Measurements from ENCODE around the gene FMO5.
"Not testable (repeated sequence)": the region's sequence is repeated elsewhere in the genome, so short reads cannot be mapped to it uniquely, and the experiment has no call there.

The FMO5 gene

DNA sequence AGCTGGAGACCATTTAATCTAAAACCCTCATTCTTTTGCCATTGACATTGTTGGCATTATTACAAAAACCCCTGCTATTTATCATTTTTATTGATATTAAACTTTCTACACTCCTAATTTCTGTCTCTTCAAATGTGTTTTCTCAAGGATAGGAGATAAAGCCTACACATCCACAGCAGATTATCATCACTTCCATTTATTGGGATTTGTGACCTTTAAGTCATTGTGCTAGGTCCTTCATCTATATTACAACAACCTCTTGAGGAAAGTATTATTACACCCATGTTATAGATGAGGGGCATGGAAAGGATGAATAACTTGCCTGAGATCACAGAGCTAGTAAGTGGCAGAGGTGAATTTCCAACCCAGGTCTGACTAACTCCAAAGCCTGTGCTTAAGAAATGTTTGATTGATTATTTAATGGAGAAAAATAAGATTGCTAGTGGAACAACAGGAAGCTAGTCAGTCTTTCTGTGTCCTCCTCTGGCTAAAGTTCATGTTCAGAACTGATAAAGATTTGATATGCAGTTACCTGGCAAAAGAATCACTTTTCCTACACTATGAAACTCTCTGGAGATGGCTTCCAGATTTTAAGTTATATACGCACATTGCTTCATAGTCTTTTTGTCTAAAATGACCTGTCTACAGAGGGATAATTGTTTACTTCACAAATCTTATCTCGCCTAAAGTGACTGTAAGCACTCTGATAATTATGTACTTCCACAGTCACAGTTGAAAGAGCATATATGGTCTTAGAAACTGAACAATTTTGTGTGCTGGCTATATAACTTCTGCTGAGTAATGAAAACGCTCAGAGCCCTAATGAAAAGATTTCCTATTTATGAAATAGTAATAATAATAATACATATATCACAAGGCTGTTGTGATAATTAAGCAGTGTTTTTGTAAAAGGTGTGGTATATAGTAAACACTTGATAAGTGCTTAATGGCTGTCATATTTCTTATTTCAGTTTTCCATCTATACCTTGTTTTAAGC lies 15.0 kb downstream of the FMO5 start:
- DNase-seq (ENCODE audit: low spot score) (no peak), FAIRE-seq (no peak)

DNA sequence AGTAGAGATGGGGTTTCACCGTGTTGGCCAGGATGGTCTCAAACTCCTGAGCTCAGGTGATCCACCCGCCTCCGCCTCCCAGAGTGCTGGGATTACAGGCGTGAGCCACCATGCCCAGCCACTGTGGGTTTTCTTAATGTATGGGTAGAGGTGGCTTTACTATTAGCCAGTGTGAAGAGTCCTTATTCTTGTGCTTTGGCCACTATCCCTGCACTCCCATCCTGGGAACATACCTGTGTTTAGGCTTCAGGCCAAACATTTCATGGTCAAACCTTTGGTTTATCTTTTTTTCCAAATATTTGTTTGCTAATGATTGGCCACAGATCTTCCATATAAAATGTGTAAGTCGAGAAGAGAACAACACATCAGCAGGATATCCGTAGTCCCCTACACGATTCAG lies 16.5 kb downstream of the FMO5 start:
- DNase-seq (ENCODE audit: low spot score) = no peak
- FAIRE-seq = no peak

DNA sequence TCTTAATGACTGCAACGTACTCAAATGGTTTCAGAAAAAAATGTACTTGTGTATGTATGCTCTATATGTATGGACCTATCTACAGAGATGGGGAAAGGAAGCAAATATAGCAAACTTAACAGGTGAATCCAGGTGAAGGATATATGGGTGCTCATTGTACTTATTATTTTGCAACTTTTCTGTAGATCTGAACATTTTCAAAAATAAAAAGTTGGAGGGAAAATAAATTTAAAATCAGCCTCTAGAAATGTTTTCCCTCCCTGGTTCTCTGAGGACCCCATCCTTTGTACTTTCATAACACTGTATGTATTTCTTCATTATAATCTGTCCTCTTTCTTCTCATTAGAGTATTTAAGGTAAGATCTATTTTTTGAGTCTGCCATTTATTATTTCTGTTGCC lies 17.9 kb downstream of the FMO5 start:
- FAIRE-seq (no peak), DNase-seq (ENCODE audit: low spot score) (no peak)

DNA sequence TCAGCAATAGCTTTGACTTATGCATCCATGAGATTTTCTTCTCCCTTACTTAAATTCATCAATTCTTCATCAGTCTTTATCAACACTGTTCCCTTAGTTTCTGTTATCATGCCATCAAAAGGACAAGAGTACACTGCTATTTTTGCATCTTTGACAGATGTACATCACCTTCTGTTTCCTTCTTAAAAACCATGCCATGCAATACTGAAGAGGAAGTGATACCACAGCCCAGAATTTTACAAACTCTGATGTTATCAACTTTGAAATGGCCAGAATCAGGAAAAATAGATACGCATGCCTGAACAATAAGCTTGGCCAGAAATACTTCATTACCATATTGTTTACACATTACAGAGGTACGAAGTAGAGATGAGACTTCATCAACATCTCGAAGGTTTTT lies 21.1 kb downstream of the FMO5 start:
- no peak for FAIRE-seq

DNA sequence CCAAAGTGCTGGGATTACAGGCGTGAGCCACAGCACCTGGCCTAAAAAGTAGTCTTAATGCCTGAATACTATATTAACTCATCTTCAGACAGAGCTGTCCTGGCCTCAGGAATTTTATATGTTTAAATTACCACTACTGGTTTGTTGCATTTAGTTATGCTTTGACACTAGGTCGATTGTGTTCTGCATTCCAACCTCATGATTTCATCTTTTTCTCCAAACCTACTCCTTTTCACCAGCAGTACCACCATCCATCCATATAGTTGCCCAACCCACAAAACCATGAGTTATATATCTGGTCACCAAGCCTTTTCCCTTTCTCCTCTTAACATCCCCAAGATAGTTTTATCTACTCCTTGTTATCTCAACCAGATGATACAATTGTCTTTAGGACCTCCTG lies 22.6 kb downstream of the FMO5 start:
- FAIRE-seq (no peak), DNase-seq (ENCODE audit: low spot score) (peak; percentile 49)

More for the DNA sequence above, 21.1 kb downstream of the FMO5 start:
- DNase-seq (ENCODE audit: low spot score) = no peak

DNA sequence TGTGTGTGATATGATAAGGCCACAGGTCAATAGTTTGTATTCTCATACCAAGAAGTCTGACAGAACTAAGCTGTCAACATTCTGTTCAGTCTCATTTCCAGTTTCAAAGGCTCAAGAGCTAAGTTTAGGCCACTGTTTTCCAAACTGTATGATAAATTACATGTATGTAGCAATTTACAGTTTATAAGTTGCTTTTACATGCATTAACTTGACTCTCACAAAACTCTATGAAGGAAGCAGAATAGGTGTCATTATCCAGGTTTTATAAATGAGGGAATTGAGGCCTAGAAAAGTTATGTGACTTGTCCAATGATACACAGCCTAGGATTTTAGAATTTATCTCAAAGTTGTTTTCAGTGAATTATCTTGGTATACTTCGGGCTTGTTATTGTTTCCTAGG lies 23.4 kb downstream of the FMO5 start:
- DNase-seq (ENCODE audit: low spot score) (no peak), FAIRE-seq (no peak)

DNA sequence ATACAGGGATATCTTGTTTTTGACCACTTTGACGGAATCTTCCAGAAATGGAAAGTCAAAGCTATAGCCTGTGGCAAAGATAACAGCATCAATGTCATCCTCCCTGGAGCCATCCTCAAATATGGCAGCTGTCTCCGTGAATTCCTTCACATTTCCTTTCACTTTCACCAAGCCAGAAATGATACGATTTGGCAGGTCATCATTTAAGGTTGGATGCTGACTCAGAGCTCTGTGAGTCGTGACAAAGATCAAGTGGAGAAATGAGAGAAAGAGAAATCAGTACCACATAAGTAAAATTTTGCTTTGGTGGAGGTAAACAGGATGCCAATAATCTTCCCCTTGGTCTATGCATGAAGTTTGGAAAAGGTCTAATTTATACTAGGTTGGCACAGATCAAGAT lies 23.9 kb downstream of the FMO5 start:
- DNase-seq (ENCODE audit: low spot score) (no peak), FAIRE-seq (no peak)

DNA sequence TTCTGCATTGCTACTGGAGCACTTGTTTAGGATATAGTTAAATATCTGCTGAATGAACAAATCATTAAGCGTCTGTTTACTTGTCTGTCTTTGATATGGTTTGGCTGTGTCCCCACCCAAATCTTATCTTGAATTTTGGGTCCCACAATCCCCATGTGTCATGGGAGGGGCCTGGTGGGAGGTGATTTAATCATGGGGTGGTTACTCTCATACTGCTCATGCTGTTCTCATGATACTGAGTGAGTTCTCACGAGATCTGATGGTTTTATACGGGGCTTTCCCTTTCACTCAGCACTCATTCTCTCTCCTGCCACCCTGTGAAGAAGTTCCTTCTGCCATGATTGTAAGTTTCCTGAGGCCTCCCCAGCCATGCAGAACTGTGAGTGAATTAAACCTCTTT lies 27.8 kb downstream of the FMO5 start:
- FAIRE-seq; DNase-seq (ENCODE audit: low spot score): not testable (repeated sequence)

DNA sequence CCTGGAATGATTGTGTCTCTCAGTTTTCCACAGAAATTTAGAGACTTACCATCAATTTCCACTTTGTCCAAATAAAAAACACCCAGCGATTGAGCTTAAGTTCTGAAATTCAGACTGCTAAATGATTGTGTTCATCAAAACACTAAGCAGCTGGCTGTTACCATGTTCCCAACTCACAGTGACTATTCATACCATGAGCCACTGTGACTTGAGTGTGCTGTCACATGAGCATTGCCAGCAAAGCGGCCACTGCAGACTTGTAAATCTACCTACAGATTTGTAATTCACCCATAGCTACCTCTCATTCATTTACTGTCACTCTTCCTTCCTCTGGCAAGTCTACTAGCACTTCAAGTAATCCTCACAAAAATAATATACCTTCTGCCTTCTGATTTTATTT lies 35.6 kb downstream of the FMO5 start:
- DNase-seq (ENCODE audit: low spot score) (no peak), FAIRE-seq (no peak)

DNA sequence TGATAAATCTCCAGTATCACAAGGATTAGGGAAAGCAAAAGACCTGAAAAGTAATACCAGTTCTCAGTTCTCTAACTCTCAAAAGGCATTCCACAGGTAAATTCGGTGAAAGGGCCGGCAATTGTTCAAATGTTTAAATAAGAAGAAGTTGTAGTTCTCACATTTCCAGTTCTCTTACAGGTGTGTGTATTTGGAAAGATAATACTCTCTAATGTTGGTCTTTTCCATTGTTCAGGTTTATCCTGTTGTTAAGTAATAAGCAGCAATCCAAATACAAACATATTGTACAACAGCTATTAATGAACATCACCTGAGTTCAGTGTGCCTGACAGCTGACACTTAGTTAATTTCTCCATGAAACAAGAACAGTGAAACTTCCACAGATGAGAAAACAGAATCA lies 39.7 kb downstream of the FMO5 start:
- DNase-seq (ENCODE audit: low spot score) (no peak), FAIRE-seq (no peak)

DNA sequence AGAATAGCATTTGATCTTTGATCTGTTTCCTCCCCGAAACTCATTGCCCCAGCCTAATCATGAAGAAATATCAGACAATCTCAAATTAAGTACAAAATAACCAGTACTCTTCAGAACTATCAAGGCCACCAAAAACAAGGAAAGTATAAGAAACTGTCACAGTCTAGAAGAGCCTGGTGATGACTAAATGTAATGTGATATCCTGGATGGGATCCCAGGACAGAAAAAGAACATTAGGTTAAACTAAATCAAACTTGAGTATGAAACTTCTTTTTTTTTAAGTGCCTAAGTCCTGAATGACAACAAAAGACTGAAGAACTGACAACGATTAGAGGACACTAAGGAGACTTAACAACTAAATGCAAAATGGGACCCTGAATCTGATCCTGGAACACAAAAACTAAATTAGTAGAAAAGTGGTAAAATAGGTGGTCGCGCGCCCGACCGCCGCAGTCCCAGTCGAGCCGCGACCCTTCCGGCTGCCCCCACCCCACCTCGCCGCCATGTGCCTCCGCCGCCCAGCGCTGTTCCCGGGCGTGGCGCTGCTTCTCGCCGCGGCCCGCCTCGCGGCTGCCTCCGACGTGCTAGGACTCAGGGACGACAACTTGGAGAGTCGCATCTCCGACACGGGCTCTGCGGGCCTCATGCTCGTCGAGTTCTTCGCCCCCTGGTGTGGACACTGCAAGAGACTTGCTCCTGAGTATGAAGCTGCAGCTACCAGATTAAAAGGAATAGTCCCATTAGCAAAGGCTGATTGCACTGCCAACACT lies 47.3 kb downstream of the FMO5 start:
- DNase-seq (ENCODE audit: low spot score) (no peak), FAIRE-seq (no peak)

DNA sequence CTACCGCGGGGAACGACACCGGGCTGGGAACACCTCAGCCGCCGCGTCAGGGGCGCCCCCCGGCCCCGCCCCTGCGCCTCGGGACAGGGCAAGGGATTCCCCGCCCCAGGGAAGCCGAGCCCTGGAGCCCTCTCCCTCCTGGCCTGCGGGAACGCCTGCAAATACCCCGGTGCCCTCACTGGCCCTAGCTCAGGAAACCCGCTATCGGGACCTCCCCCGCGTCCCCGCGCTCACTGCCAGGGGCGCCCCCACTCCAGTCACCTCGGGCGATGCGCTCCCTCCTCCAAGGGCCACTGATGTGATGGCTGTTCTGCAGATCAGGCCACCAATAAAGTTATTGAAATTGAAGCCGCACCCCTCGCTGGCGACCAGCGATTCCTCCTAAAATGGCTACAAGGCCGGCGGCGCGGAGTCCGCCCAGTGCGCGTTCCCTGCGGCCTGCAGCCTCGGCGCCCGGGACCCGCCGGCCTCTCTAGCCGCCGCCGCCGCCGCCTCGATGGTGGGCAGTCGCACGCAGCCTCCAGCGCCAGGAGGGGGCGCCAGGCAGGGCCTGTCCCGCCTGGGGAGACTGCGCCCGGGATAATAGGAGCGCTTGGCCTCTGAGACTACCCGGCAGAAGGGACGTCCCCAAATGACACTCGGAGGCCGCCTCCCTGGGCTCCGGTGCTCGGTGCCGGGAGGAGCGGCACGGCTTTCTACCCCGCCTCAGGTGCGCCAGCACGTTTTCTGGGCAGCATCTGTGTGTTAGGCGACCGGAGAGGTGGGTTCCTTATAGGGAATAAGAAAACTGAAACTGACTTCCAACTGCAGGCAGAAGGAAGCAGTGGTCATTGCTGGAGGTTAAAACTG lies 52.7 kb downstream of the FMO5 start, which contains the start of gene PRKAB2:
Gene PRKAB2 (minus strand): TSS at position 303 of the 849 bp plus-strand sequence. CDS start 326 bp downstream, outside the sequence.
- peak; percentile 83 for DNase-seq (ENCODE audit: low spot score)
- no peak for FAIRE-seq

DNA sequence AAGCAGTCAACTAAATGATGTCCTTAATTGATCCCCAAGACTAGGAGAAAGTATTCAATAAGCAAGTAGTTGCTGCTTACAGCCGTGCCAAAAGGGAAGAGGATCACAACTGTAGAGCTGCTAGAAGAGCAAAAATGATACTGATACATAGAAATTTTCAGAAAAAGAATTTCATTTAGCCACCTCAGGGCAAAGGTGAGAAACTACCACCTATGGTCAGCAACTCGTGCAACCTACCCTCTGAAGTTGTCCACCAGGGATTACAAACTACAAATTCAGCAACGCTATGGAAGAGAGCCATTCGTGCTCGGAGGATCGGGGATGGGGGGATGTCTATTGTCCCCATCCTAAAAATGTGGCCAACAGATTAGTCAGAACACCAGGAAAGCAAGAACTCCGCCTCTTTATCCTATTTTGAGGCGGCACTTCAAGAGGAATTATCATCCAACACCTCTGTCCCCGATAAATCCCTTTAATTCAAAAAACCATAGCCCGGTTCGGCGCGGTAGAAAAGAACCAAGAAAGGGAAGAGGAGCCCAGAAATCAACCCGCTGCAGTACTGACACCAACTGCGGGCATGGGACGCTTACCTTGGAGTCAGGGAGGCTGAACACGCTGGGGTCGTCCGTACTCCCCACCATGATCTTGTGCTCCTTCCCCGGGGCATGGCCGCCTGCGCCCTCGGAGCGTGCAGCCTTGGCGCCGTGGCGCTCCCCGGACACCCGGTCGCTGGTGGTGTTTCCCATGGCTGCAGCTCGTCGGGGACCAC lies 53.6 kb downstream of the FMO5 start:
- FAIRE-seq (no peak), DNase-seq (ENCODE audit: low spot score) (no peak)

DNA sequence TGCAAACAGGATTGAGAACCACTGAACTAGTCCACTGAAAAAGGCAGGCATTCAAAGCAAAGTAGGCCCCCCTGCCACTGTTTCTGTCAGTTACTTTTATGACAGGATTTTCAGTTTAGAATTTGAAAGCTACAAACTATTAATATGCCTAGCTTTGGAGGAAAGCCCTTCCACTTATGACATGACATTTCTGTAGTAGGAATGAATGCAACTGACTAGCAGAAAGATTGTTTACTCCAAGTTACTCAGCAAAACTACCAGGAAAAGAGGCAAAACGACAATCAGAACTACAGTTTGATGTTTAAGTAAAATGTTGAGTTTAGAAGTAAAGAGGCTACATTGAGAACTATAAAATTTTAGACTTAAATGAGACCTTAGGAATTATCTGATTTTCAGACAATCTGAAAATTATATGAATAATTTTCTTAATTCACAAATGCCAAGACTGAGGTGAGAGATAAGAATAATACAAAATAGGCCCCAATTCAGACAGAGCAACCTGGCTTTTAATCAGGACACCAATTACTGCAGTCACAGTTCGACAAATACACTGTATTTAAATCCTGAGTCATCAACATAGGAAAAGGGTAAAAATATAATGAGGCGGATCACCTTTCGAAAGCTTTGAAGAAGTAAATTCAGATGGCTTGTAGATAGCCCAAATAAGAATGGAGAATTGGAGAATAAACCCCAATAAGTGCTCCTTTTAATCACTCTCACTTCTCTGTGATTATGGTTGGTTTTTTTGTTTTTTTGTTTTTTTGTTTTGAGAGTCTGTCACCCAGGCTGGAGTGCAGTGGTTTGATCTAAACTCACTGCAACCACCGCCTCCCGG lies 55.1 kb downstream of the FMO5 start:
- no peak for FAIRE-seq
- DNase-seq (ENCODE audit: low spot score) = no peak

DNA sequence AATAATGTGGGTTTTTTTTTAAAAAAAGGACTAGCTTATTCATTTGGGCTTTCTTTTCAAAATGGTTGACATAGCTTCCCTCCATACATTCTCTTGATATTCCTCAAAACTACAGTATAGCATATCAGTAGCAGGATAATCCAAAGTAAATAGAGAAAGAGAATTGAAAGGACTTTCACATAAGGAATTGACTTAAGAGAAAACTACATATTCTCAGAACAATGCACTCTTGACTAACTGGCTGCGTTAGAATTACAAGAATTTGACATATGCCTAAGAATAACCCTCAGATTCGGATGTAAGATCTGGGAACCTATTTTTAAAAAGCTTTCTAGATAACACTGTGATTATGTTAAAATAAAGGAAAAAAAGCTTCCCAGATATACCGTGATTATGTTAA lies 56.0 kb downstream of the FMO5 start:
- no peak for FAIRE-seq
- no peak for DNase-seq (ENCODE audit: low spot score)

DNA sequence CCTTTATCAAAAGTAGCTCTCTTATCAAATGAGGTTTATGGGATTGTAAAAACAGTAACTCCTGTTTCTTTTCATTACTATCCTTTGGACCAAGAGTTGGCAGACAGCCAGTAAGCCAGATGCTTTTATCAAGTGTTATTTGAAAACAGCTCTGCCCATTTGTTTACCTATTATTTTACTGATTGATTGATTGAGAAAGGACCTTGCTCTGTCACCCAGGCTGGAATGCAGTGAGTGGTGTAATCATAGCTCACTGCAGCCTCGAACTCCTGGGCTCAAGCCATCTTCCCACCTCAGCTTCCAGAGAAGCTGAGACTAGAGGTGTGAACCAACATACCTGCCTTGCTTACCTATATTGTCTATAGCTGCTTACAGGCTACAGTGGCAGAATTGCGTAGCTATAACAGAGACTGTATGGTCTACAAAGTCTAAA lies 56.5 kb downstream of the FMO5 start:
- DNase-seq (ENCODE audit: low spot score) (no peak), FAIRE-seq (no peak)

DNA sequence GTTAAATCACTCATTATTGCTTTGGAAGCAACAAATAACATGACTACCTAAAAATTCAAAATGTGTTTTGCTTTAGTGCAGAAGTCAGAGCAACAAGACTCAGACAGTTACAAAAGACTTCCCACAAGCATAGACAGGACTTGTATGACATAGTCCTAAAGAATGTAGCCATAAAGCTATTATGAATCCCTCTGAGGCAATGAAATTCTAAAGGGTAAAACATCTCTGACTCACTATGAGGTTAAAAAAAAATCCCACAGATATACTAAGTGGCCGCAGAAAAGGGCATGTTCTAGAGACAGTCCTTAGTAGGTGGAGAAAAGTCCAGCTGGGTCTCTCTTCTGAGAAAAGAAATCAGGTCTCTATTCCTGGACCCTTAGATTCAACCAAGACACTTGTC lies 57.8 kb downstream of the FMO5 start:
- peak; percentile 98 for DNase-seq (ENCODE audit: low spot score)
- peak; percentile 98 for FAIRE-seq

DNA sequence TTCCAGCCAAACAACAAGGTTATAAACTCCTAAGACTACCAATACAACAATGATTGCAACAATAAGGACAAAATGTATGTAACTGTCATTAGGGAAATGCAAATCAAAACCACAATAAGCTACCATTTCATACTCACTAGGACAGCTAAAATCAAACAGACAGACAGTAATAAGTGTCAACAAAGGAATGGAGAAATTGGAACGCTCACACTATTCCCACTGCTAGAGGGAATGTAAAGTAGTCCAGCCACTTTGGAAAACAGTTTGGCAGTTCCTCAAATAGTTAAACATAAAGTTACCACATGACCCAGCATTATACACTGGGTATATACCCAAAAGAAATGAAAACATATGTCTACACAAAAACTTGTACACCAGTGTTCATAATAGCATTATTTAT lies 62.1 kb downstream of the FMO5 start:
- DNase-seq (ENCODE audit: low spot score) = no peak
- no peak for FAIRE-seq

DNA sequence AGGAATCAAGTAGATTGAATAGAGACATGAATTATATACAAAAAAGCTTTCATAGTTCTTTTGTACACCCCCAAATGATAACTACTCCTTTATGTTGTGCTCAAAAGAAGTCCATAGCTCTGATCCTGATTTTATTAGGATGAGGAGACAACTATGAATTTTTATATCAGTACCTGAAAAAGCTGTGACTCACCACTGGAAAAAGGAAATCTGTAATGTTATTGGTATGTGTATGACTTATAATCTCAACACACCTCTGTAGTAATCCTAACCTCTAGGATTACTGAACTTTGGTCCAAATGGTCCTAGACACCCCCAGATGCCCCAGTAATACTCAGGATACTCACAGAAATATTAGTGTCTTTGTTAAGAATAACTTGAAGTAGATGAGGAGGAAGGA lies 63.0 kb downstream of the FMO5 start:
- DNase-seq (ENCODE audit: low spot score) (no peak), FAIRE-seq (no peak)

DNA sequence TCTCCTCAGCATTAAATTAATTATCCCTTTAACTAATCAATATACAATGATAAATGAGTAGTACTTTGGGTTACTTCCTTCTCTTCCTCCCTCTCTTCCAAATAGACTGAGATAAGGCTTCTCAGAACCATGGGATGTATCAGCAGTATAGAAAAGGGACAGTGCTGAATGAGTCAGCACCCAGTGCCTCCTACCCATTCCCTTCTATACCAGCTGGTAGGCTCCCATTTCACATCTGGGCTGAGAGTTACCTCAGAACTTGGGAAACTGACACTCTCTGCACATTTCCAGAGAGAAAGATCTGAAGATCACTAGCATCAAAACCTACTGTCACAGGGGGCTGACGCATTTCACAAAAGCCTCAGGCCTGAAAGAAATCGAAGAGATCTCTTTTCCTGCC lies 68.0 kb downstream of the FMO5 start:
- DNase-seq (ENCODE audit: low spot score); FAIRE-seq: not testable (repeated sequence)
